Measurements from ENCODE around the gene CDKAL1.

- TF ChIP-seq CTCF (IDR thresholded peaks at IDR 0.05; ENCODE audit: insufficient read depth, low read length): no peak
- TF ChIP-seq REST (IDR thresholded peaks at IDR 0.05; ENCODE audit: insufficient replicate concordance, low read depth): no peak
- TF ChIP-seq POLR2AphosphoS5 (IDR thresholded peaks at IDR 0.05; ENCODE audit: low read depth): no peak
These were observed 500.1 kb downstream of the CDKAL1 start for GRCh38 chr6:21034345-21034744.
